Renal pelvis (tissue), 4 donors: ENCODE data around the gene TRMT2A. TPM values are rescaled to one million over a fixed set of nuclear protein-coding genes. Genes with fewer than 3 reads are reported as not detected.

Experiments
- DNase-seq: peaks from one replicate; pipeline ENCODE4 v3.0.0-alpha.2; 2013
- polyA plus RNA-seq, 3 donors: library from polyadenylated mRNA; unstranded; fragments of 120-200 nt; gene quantifications; one replicate each; pipeline ENCODE4 v1.2.1, GENCODE V29; 2013; ENCODE audit not compliant: insufficient read length in 3 of 3

Gene TRMT2A
- polyA plus RNA-seq, 3 donors: 53.3 to 60.7 (median 59.2) TPM

DNA sequence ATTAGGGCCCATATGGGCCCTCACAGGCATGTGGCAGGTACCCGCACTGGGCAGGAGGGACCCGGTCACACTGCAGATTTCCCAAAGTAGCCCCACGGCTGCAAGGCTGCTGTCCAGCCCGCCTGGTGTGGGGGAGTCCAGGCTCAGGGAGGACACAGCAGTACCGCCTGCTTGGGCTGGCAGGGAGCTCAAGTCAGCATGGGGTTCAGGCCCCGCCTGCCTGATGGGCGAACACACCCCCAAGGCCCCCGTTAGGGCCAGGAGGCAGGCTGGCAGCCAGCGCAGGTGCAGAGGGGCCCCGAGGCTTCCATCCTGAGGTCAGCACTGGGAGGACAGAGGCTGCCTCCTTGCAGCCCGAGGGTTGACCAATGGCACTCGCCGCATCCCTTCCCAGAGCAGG, 20.1 kb upstream of the TRMT2A start:
- no peak for DNase-seq

DNA sequence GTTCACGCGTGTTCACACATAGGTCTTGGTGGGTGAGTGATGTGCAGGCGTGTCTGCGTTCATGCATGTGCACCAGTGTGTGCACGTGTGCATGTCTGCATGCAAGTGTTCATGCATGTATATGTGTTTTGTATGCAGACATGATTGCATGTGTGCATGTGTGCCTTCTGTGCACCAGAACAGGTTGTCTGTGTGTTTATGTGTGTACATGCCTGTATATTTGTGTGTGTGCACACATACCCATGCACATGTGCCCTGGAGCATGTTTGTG, 19.5 kb upstream of the TRMT2A start:
- DNase-seq: no peak

DNA sequence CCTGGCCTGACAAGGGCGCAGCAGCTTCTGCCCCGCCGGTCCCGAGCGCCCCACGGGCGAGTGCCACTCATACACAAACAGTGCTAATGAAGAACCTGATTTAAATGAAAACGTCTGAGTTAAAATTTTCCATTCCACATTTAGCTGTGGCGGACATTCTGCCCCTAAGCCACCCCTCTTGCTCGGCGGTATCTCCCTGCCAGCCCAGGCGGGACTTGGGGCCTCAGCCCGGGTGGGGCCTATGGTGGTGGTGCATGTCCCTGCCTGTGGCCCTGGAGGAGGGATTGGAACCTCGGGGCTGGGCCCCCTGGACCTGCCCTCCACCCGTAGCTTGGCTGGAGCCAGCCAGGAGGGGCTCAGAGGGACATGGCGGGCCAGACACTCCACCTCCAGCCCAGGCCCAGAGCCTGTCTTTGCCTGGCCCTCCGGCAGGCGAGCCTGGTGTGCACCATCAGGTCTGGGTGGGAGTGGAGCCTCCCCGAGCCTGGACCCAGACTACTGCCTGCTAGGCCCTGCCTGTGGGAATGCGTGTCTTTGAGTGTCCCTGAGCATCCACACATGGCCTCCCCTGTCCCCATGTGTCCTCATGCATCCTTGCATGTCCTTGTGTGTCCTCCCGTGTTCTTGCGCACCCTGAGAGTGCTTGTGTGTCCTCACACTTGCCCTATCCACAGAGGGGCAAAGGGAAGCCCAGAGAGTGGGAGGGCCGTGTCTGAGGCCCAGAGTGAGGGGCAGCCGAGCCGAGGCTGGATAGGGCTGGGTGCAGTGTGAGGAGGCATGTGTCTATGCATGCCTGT, 19.0 kb upstream of the TRMT2A start:
- no peak for DNase-seq

DNA sequence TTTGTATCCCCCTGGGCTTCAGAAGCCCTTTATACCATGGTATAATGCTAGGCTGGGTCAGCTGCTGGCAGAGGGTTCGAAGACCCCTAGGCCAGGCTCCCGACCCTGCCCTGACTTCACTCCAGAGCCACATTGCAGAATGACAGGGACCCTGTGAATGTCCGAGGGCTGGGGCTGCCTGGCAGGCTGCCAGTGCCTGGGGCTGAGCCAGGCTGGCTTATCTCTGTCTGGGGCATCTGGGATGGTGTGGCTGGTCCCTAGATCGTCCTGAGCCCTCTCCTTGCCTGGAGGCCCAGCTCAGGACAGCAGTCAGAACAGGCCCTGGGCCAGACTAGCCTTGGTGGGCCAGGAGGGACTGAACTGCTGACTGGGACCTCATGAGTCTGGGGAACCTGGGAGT, 18.2 kb upstream of the TRMT2A start:
- DNase-seq: no peak

DNA sequence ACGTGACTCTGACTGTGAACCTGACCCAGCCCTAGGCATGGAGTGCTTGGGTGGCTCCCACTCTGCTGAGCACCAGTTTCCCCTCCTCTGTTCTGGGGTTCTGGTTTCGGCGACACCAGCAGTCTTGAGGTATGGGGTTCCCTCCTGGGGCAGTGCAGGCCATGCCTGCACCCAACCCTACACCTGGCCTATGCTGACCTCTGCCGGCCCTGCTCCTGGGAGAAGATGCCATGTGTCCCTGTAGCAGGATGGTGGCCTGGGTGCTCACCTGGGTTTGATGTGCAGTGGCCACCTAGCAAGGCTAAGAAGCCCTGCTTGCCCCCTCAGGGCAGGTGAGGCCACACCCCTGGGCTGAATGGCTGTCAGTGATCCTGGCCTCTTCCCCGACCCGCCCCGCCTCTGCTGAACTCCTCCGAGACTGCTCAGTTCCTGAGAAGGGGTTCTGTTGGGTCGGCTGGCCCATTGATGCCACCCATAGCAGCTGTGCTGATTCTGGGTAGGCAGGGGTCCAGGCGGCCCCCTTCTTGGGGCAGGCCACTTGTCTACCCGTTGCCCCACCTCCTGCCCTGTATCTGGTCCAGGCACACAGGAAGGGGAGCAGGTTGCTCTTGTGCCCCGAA, 17.0 kb upstream of the TRMT2A start:
- DNase-seq: no peak

DNA sequence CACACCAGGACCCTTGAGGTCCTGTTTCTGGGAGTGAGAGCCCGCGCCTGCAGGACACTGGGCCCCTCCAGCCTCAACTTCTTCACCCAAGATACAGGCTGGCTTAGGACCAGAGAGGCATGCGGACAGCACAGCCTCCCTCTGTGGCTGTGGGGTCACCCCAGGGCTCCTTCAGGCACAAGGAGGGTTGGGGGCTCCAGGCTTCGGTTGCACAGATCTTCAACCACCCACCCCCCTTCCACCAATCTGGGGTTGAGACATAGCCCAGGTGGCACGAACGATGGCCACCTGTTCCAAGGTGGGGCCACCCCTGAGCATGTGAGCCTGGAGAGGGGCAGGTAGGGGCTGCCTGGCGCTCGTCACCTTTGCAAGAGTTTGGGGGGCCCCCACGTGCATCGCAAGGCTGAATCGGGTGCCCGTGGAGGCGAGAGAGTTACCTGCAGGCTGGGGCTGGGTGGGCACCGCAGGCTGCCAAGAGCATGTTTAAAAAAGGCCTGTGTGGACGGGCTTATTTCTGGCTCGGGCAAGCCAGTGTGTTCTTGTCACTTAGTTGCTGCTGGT, 15.7 kb upstream of the TRMT2A start:
- DNase-seq: no peak

DNA sequence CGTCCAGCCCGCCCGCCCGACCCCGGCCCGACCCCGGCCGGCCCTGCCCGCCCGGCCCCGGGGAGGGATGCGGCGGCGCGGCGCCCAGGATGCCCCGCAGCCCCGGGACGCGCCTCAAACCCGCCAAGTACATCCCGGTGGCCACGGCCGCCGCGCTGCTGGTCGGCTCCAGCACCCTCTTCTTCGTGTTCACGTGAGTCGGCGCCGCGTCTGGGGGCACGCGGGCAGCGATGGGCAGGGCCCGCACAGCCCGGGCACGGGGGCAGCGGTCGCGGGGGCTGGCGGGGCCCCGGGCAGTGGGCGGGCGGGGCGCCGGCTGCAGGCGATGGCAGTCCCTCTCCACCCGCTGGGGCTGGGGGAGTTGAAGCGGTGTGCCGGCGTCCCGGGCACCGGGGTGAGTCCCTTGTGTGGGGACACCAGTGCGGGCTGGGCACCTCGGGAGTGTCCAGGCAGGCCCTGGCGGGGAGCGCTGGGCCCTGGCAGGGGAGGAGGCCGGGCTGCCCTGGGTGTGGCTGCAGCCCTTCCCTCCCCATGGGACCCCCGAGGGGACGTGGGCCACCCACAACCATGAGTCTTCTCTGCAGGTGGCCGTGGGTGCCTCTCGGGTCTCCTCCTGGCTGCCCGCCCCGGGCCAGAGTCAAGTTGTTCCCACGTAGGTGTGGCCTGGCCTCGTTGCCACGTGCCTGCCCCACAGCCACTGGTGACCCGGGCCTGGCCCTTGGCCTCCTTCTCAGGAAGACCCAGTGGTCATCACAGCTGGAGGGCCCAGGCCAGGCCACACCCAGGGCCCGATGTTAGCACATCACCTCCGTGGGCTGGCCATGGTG, 15.0 kb upstream of the TRMT2A start:
- no peak for DNase-seq

DNA sequence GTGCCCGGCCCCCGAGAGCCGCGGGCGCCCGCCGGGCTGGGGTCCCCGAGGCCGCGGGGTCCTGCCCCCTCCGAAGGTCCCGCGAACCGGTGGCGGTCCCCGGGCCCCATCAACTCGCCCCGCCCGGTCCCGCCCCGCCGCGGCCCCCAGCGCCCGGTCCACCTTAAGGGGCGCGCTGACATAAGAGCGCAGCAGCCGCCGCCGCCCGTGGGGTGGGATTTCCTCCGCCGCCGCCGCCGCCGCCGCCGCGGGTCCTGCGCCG, 14.5 kb upstream of the TRMT2A start, which contains the start of gene ZDHHC8:
Gene ZDHHC8 (plus strand): TSS at position 208 of the 262 bp plus-strand sequence. CDS start 144 bp downstream, outside the sequence.
- DNase-seq: no peak

DNA sequence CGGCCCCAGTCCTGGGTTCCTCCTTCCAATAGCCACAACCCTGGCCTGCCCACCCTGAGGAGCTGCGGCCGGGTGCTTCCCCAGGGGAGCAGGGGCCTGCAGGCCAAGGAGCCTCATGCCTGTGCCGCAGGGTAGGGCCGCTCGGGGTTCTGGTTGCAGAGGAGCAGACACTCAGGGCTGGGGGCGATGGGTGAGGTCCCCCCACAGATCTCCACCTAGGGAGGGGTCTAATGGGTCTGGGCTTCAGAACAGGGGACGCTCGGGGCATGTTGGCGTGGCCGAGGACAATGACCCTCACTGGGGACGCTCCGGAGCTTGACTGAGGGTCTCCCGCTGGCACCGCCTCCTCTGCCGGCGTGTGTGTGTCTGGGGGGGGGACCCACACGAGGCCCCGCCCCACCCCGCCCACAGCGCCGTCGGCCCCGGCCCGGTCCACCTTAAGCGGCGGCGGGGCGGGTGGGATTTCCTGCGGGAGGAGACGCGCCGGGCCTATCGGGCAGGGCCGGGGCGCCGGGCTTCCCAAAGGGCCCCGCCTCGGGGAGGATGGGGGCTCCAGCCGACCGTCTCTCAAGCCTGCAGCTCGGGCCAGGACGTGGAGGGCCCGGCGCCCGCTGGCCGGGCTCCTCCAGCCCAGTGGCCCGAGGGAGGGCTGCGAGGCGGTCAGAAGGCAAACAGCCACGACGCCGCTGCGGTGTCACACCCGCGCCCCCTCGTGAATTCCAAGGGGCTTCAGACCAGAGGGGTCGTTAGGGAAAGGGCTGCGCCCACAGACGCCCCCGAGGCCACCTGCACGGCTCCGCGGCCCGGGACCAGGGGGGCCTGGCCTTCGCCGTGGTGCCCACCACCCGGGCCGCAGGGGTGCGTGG, 13.9 kb upstream of the TRMT2A start:
- peak; percentile 76 for DNase-seq

DNA sequence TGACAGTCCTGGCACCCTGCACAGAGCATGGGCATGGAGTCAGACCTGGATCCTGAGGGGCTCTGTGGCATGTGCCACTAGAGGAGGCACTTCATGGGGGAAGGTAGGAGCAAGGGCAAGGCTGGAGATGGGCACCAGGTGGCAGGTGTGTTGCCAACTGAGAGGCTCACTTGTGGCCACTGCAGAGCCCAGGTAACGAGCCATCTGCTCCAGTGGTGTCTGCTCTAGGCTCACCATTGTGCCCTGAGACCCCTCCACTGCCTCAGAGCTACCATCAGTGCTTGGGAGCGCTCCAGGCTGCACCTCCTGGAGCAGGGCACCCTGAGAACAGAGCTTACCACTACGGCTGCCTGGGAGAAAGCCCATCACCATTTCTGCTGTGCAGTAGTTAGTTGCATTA, 13.3 kb upstream of the TRMT2A start:
- no peak for DNase-seq

DNA sequence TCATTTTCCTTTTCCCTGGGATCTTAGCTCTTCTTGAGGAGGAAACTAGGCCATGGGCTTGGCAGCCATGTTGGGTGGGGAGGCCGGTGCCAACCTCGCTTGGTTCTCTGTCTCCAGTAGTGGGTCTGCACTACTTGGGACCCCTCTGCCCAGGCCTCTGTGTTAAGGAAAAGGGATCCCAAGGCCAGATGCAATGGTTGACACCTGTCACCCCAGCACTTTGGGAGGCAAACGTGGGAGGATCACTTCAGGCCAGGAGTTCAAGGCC, 12.7 kb upstream of the TRMT2A start:
- DNase-seq: no peak

DNA sequence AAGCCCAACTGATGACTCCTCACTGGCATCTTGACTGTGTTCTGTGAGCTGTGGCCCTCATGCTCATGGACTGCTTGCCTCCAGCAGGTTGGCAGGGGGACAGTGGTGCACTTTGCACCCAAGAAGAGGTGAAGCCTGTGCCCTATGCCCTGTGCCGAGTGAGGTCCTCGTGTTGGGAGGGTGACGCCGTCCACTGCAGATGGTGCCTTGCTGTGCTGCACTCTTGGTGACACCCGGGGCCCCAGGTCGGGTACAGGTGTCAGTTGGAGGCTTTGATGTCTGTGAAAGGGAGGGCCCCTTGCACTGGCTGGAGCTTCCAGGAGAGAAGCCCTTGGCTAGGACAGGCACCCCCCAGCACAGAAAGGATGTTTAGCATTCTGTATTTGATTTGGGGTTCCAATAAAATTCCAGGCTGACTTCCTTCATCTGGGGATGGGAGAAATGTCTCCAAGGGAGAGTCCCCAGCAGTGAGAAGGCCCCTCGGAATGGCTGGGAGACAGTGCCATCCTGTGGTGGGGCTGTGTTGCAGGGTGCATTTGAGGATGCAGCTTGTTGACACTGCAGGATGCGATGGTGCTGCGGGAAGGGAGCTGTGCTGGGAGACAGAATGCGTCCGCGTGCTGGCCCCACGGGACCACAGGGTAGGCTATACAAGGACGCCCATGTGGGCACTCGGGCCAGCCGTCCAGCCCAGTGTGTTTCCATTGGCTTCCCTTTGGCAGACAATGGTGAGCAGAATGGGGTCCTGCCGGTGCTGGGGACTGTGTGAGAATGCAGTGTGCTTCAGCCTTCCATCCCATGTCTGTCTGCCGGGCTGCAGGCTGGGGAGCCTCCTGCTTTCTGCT, 12.1 kb upstream of the TRMT2A start:
- no peak for DNase-seq

DNA sequence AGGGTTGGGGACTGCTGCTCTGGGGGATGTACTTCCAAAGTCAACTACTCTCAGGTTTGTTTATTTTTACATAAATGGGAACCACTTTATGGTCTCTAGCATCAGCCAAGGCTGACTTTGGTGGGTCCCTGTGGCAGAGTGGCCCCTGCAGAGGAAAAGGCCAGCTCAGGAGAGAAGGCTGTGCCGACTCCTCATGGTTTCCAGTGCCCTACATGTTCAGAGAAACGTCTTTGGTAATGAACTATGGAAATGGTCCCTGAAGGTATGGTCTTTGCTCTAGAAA, 11.5 kb upstream of the TRMT2A start:
- no peak for DNase-seq

DNA sequence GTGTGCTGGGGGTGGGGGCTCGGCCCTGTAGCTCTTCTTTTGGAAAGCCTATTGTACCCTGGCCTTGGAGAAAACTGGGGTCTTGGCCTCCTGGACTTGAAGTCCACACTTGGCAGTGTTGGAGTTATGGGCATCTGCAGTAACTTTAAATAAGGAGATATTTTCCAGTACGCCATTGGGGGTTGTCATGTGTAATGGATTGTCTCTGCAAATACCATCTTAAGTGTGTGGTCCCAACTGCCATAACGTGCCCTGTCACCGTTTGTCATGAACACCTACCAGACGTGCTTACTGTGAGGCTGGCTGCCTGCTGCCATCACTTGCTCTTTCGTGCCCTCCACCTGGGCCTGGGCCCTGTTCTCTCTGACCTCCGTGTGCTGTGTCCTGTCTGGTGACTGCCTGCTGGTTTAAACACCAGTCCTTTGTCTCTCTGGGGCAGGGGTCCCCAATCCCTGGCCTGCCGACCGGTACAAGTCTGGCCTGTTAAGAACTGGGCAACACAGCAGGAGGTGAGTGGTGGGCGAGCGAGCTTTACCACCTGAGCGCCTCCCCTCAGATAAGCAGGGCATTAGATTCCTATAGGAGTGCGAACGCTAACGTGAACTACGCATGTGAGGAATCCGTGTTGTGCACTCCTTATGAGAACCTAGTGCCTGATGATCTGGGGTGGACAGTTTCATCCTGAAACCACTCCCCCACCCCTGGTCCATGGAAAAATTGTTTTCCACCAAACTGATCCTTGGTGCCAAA, 11.0 kb upstream of the TRMT2A start:
- no peak for DNase-seq

DNA sequence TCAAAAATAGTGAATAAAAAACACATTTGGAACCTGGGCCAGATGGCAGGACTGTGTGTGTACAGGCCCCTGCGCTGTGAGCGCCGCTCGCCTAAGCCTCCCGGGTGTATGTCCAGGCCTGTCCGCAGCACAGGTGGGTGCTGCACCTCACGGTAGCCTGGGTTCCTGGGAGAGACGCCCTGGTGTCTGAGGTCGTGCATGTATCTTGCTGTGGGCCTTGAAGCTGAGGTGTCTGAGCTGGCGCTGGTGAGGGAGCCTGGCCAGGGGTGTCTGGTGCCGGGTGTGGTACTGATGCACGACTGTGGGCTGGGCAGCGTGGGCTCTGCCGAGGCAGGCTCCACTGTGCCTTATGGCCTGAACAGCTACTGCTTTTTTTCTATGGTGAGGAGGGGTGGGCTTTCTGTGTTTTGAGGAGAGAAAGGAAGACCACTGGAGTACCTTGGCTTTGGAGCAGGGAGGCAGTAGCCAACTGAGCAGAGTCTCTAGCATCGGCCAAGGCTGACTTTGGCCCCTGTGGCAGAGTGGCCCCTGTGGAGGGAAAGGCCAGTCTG, 10.4 kb upstream of the TRMT2A start:
- no peak for DNase-seq

DNA sequence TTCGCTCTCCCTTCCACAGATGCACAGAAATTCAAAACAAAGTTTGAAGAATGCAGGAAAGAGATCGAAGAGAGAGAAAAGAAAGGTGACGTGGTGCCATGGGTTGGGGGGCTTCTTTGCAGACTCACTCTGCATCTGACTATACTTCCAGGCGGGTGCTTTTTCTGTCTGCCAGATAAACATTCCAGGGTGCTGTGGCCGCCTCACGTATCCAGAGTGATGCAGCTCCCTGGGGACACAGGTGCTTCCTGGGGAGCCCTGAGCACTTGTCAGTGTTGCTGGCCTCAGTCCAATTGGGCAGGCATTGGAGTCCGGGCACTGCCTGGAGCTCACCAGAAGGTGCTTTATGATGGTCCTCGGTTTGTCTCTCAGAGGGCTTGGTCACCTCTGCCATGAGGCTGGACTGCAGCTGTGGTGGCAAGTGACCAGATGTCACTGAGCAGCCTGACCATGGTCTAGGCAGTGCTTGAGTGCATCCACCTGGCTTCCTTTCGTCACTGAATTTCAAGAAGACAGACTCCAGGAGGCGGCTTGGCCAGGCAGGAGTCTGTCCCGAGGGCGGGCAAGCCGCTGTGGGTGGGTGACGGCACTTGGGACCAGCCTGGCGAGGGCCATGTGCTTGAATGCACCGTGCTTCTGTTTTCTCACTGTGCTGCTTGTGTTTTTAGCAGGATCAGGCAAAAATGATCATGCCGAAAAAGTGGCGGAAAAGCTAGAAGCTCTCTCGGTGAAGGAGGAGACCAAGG, 9.4 kb upstream of the TRMT2A start:
- DNase-seq: no peak

DNA sequence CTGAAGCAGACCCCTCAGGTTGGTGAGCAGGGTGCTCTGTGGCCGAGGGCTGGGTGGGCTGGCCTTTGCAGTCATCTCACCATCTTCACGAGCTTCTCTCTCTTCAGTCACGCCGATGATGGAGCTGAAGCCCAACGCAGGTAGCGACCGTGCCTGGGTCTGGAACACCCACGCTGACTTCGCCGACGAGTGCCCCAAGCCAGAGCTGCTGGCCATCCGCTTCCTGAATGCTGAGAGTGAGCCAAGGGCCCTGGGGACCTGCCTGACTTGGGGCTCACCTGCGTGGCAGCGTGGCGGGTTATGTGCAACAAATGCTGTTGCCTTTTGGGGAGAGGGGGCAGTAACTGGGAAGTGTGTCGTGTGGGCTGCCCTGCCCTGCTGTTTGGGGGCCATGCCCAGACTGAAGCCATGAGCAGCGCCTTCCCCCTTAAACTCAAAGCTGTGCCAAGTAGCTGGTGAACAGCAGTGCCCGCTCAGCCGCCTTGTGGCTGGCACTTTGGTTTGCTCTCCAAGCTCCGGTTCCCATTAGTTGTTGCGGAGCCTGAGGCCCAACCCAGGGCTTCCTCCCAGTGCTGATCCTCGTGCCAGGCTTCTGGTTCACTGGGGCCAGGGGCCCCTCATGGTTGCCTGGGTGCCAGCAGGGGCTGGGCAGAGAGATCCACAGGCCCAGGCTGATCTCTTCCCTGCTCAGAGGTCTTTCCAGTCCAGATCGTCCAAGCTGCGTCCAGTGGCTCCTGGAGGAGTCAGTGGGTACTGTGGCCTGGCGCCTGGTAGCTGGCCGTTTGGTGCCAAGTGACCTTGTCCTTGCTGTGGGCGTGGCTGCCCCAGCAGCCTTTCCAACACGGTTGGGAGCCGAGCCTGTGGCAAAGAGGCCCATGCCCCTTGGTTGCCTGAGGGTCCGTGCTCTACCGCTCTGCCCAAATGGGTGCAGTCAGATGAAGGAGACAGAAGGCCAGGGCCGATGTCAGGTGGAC, 8.5 kb upstream of the TRMT2A start:
- DNase-seq: no peak

DNA sequence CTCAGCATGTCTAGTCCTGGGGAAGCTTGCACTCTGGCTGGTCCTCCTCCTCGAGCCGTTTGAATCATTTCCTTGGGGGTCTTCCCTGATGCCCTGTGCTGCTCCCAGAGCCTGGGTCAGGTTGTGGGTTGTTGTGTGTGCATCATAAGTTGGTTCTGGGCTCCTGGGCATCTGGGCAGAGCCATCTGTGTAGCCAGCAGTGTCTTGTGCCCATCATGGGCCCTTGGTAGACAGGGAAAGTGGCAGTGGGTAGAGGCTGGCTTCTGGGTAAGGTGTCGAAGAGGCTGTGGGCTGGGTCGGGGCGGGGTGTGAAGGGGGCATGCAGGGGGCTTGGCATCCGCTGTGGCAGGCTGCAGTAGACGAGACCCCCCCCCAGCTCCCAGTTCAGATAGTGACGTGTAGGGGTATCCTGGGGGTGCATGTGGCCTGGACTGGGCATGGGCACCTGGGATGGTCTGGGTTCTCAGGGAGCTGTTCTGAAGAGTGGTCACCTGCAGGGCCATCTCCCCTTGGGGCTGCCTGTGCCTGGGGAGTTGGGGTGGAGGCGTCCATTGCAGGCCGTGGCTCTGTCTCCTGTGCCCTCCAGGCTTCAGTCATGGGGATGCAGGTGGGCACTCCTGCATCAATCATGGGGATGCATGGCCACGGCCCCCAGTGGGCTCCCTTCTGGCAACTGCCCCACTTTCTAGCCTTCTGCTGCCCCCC, 7.2 kb upstream of the TRMT2A start:
- no peak for DNase-seq
